ENCODE results near the gene RAB2B. TPM values are rescaled to one million over a fixed set of nuclear protein-coding genes. Genes with fewer than 3 reads are reported as not detected.

Gene RAB2B
- total RNA-seq, 4 donors from 2014 or later: 20.6 to 33.9 (median 26.2) TPM

DNA sequence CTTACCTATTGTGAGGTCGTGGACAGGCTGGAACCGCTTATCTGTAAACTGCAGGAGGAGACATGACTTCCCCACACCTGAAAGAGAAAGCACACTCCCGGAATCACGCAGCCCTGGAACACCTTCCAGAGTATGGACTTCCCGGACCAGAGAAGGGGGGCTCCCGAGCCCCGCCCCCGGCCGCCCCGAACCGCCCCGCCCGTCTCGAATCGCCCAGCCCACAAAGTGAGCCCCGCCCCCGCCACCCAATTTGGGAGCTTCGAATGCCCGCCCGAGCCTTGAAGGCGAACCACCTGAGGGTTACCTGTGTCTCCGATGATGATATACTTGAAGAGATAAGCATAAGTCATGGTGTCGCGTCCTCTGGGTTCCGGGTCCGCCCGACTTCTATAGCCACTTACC lies 235 bp downstream of the RAB2B start:
- peak overlapping the region; percentile 67 to 94 (median 82) for H3K4me3 ChIP-seq
- no peaks in the 10 kb centered on the region for H3K9me3 ChIP-seq
- H3K36me3 ChIP-seq: peaks cover 0 to 34% (median 0%) of the 10 kb centered on the region in 3 donors
- peaks cover 0 to 30% (median 16%) of the 10 kb centered on the region in 4 donors for H3K4me1 ChIP-seq
- TF ChIP-seq, protein P1, sequence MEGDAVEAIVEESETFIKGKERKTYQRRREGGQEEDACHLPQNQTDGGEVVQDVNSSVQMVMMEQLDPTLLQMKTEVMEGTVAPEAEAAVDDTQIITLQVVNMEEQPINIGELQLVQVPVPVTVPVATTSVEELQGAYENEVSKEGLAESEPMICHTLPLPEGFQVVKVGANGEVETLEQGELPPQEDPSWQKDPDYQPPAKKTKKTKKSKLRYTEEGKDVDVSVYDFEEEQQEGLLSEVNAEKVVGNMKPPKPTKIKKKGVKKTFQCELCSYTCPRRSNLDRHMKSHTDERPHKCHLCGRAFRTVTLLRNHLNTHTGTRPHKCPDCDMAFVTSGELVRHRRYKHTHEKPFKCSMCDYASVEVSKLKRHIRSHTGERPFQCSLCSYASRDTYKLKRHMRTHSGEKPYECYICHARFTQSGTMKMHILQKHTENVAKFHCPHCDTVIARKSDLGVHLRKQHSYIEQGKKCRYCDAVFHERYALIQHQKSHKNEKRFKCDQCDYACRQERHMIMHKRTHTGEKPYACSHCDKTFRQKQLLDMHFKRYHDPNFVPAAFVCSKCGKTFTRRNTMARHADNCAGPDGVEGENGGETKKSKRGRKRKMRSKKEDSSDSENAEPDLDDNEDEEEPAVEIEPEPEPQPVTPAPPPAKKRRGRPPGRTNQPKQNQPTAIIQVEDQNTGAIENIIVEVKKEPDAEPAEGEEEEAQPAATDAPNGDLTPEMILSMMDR (IDR thresholded peaks at IDR 0.05): no peak
- no peak for TF ChIP-seq POLR2A (IDR thresholded peaks at IDR 0.05)
- TF ChIP-seq EP300 (IDR thresholded peaks at IDR 0.05): no peak
- 0 to 1% methylated on average over 13 to 15 of the region's 27 CpGs for WGBS, 2 donors
- no peaks in the 10 kb centered on the region for H3K27me3 ChIP-seq
- DNase-seq (ENCODE audit: low spot score in 2 of 2): peak in 1 of 2 donors; percentile 69
- peak overlapping the region; percentile 73 to 97 (median 92) for H3K27ac ChIP-seq

DNA sequence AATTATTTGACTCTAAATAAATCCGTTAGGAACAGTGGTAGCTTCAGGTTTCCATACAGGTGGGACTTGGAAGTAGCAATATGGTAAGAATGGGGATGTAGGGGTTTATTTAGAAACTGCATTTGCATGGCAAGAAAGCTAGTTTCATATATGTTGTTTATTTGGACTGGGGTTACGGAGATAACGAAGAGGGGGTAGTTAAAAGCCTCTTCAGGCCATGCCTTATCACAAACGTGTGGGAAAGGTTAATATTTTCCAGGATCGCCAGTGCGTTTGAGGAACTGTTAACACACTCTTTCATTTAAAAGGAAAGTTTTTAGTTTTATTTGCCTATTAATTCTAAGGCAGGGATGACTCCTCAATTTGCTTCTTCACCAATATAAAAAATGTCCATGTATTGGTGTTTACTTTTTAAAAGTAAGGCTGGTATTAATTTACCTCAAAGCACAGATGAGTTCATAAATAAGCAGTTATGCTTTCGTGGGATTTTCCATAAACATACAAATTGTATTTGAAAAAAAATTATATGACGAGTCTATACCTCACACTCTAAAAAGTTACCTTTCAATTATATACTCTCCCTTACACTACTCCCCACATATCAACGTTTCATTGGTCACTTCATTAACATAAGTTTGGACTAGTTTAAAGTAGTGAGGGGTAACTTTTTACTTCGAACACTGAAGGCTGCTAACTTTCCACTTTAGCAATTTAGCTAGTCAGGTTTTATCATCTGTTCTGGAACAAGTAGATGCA lies 814 bp downstream of the RAB2B start:
- Histone ChIP-seq H3K4me3 (peak overlapping the region; percentile 67 to 94 (median 82)), H3K27ac (peak overlapping the region; percentile 73 to 97 (median 92)), H3K4me1 (peaks cover 0 to 30% (median 16%) of the 10 kb centered on the region in 4 donors), H3K36me3 (peaks cover 0 to 33% (median 0%) of the 10 kb centered on the region in 3 donors), H3K9me3 (no peaks in the 10 kb centered on the region), H3K27me3 (no peaks in the 10 kb centered on the region)
- 45 to 46% methylated on average over 10 of the region's 10 CpGs for WGBS, 2 donors
- no peak for DNase-seq (ENCODE audit: low spot score in 2 of 2)
- TF ChIP-seq POLR2A (IDR thresholded peaks at IDR 0.05): no peak
- TF ChIP-seq, protein P1 (IDR thresholded peaks at IDR 0.05): no peak
- no peak for TF ChIP-seq EP300 (IDR thresholded peaks at IDR 0.05)

DNA sequence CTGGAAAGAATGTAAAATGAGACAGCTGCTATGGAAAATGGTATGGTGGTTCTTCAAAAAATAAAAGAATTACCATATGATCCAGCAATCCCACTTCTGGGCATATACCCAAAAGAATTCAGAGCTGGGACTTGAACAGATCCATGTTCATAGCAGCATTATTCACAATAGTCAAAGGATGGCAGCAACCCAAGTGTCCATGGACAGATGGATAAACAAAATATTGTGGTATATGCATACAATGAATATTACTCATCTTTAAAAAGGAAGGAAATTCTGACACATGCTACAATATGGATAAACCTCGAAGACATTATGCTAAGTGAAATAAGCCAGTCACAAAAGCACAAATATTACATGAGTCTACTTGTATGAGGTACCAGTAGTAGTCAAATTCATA lies 9.1 kb downstream of the RAB2B start:
- TF ChIP-seq, protein P1 (IDR thresholded peaks at IDR 0.05): no peak
- TF ChIP-seq EP300 (IDR thresholded peaks at IDR 0.05) (no peak), POLR2A (IDR thresholded peaks at IDR 0.05) (no peak)
- Histone ChIP-seq H3K36me3 (peaks cover 0 to 66% (median 0%) of the 10 kb centered on the region in 3 donors), H3K4me1 (peaks cover 0 to 6% (median 0%) of the 10 kb centered on the region in 4 donors), H3K27me3 (no peaks in the 10 kb centered on the region), H3K27ac (peak overlapping the region in 2 of 4 donors; percentile 4 to 38), H3K9me3 (no peaks in the 10 kb centered on the region), H3K4me3 (no peak overlapping the region)
- WGBS, 2 donors: 35 to 45% methylated on average over 1 of the region's 1 CpG
- no peak for DNase-seq (ENCODE audit: low spot score in 2 of 2)

DNA sequence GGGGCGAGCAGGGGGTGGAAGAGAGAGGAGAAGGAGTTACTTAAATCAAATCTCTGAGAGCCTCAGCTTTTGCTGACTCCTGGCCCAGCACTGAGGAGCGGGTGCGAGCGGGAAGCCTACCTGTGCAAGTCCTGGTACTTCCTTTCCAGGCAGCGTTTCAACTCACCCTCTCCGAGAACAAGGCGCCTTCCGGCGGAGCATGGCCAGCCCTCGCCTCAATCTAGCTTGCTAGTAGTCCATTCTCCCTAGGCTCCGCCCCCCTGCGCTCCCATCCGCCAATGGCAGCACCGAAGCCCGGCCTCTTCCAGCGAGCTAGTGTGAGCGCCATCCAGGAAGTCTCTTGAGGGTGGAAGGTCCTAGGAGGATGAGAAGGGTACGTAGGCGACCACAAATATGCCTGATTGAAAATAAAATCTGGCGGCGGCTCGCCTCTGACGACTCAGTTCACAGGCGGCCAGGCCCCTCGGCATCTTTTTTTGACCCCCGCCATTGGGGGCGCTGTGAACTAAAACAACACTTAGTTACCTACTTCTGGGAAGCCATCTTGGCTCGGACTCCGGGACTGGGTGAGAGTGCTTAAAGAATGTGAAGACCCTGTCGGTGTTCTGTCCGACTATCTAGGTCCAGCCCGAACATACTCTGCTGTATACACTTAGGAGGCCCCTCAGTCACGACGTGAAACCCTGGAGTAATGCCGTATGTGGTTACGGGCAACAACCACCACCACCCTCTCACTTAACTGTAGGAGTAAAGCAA lies 20.7 kb downstream of the RAB2B start, which contains the start of gene CHD8:
TSS of gene CHD8 (minus strand) at position 212 of the 756 bp plus-strand sequence. CDS start 24,480 bp downstream, outside the sequence.
- TF ChIP-seq POLR2A (IDR thresholded peaks at IDR 0.05) (peak; percentile 20 to 51), EP300 (IDR thresholded peaks at IDR 0.05) (peak; percentile 86 to 93)
- TF ChIP-seq, protein P1 (IDR thresholded peaks at IDR 0.05): peak; percentile 52 to 77 (median 57)
- DNase-seq (ENCODE audit: low spot score in 2 of 2): peak; percentile 98 to 99
- Histone ChIP-seq H3K9me3 (no peaks in the 10 kb centered on the region), H3K27ac (peak within 1 kb of the TSS; percentile 94 to 99 (median 96)), H3K36me3 (peaks cover 0 to 32% (median 0%) of the 10 kb centered on the region in 3 donors), H3K4me3 (peak within 1 kb of the TSS; percentile 79 to 93 (median 80)), H3K4me1 (peaks cover 0 to 32% (median 14%) of the 10 kb centered on the region in 4 donors), H3K27me3 (no peaks in the 10 kb centered on the region)
- WGBS, 2 donors: 1% methylated on average over 30 to 35 of the region's 36 CpGs

Data from tibial nerve (tissue), 4 donors.